ENCODE measurements around the gene MYO6.

- TF ChIP-seq CTCF (IDR thresholded peaks at IDR 0.05), result no peak
- no peak for TF ChIP-seq ZFX (IDR thresholded peaks at IDR 0.05; ENCODE audit: borderline replicate concordance)
Measured at GRCh38 chr6:75884822-75885221, 135.8 kb downstream of the MYO6 start.

Measured in 22Rv1 (cell line).